Stimulated activated CD8-positive, alpha-beta memory T cell treated with anti-CD3 and anti-CD28 coated beads, Interleukin-15, amount 100 ng/mL, for 24 hours (primary cell): ENCODE measurements around the gene CEBPG.

Source experiments
- DNase-seq: peaks from one replicate; pipeline ENCODE4 v3.0.0-alpha.2; 2020; ENCODE audit warnings: low read depth

The CEBPG gene

GRCh38 chr19:33373453-33374235, at the start of gene CEBPG:
Gene CEBPG (plus strand): TSS chr19:33373709. CDS start chr19:33379240, 5,531 bp downstream.
- peak; percentile 91 for DNase-seq

- no peak for DNase-seq
Observed at GRCh38 chr19:33324628-33325027, 48.9 kb upstream of the CEBPG start.

- no peak for DNase-seq
Observed at GRCh38 chr19:33325920-33326319, 47.6 kb upstream of the CEBPG start.

GRCh38 chr19:33329060-33329459, 44.4 kb upstream of the CEBPG start:
- DNase-seq: no peak

- DNase-seq: no peak
Observed at GRCh38 chr19:33329736-33330135, 43.8 kb upstream of the CEBPG start.

GRCh38 chr19:33332248-33332647, 41.3 kb upstream of the CEBPG start:
- no peak for DNase-seq

GRCh38 chr19:33333151-33333550, 40.4 kb upstream of the CEBPG start:
- no peak for DNase-seq

GRCh38 chr19:33333642-33334041, 39.9 kb upstream of the CEBPG start:
- no peak for DNase-seq

GRCh38 chr19:33334271-33334670, 39.2 kb upstream of the CEBPG start:
- no peak for DNase-seq

- DNase-seq: no peak
Observed at GRCh38 chr19:33335446-33335845, 38.1 kb upstream of the CEBPG start.

GRCh38 chr19:33339016-33339984, 34.2 kb upstream of the CEBPG start:
- no peak for DNase-seq

- no peak for DNase-seq
Observed at GRCh38 chr19:33340991-33341390, 32.5 kb upstream of the CEBPG start.

GRCh38 chr19:33343301-33343700, 30.2 kb upstream of the CEBPG start:
- no peak for DNase-seq

GRCh38 chr19:33343859-33344572, 29.5 kb upstream of the CEBPG start:
- DNase-seq: no peak

- DNase-seq: no peak
Observed at GRCh38 chr19:33344573-33344925, 29.0 kb upstream of the CEBPG start.

GRCh38 chr19:33345163-33345562, 28.3 kb upstream of the CEBPG start:
- no peak for DNase-seq

GRCh38 chr19:33346665-33347064, 26.8 kb upstream of the CEBPG start:
- DNase-seq: no peak

- no peak for DNase-seq
Observed at GRCh38 chr19:33347300-33347699, 26.2 kb upstream of the CEBPG start.

- no peak for DNase-seq
Observed at GRCh38 chr19:33348301-33349010, 25.1 kb upstream of the CEBPG start.

- DNase-seq: no peak
Observed at GRCh38 chr19:33349319-33350289, 23.9 kb upstream of the CEBPG start.
